ENCODE measurements around the gene TDP2.

The TDP2 gene, protein sequence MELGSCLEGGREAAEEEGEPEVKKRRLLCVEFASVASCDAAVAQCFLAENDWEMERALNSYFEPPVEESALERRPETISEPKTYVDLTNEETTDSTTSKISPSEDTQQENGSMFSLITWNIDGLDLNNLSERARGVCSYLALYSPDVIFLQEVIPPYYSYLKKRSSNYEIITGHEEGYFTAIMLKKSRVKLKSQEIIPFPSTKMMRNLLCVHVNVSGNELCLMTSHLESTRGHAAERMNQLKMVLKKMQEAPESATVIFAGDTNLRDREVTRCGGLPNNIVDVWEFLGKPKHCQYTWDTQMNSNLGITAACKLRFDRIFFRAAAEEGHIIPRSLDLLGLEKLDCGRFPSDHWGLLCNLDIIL

DNA sequence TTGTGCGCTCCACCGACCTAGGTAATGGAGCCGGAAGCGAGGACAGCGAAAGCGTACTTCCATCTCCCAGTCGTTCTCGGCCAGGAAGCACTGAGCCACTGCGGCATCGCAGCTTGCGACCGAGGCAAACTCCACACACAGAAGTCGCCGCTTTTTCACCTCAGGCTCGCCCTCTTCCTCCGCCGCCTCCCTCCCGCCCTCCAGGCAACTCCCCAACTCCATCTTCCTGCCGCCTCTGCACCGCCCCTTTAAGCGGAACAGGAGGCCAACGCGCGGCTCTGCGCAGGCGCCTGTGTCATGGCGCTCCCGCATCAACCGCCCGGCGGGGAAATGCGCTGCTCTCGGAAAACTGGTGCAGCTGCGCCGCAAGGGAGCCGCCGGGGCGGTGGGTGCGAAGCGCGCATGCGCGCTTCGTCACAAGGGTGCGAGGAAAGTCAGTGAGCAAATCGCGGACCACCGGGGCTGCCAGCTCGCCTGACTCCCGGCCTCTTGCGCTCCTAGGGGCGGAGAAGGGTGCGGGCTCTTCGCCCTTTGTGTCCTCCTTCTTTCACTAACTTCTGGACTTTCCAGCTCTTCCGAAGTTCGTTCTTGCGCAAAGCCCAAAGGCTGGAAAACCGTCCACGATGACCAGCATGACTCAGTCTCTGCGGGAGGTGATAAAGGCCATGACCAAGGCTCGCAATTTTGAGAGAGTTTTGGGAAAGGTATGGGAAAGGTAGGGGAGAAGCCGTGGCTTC, at the start of gene TDP2, which contains the start of gene ACOT13:
Gene TDP2, minus strand, starts transcription at position 259 of the 737 bp plus-strand sequence. Its CDS starts 37 bp downstream, at position 222.
Gene ACOT13, plus strand, starts transcription at position 437 of the 737 bp plus-strand sequence. Its CDS starts 187 bp downstream, at position 624.
- DNase-seq = peak; percentile 97

DNA sequence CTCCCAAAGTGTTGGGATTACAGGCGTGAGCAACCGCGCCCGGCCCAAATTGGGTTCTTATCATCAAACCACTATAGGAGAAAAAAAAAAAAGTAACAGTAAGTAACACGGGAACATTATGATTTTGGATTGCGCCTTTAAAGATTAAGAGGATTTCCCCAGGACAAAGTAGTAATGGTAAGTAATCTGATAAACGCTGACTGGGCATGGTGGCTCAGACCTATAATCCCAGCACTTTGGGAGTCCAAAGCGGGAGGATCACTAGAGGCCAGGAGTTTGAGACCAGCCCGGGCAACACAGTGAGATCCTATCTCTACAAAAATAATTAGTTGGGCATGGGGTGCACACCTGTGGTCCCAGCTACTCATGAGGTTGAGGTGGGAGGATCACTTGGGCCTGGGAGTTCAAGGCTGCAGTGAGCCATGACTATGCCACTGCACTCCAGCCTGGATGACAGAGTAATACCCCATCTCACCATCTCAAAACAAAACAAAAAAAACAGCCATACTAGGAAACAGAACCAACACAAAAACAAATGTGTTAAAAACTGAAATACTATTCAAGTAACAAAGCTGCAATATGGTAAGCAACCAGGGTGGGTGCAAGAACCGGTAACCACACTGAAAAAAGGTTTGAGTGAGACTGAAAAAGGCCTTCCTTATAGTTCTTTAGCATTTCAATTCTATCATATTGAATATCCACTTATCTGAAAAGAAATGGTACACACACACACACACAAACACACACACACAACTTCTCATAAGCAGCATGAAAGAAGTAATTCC, 44.0 kb upstream of the TDP2 start:
- DNase-seq = no peak

DNA sequence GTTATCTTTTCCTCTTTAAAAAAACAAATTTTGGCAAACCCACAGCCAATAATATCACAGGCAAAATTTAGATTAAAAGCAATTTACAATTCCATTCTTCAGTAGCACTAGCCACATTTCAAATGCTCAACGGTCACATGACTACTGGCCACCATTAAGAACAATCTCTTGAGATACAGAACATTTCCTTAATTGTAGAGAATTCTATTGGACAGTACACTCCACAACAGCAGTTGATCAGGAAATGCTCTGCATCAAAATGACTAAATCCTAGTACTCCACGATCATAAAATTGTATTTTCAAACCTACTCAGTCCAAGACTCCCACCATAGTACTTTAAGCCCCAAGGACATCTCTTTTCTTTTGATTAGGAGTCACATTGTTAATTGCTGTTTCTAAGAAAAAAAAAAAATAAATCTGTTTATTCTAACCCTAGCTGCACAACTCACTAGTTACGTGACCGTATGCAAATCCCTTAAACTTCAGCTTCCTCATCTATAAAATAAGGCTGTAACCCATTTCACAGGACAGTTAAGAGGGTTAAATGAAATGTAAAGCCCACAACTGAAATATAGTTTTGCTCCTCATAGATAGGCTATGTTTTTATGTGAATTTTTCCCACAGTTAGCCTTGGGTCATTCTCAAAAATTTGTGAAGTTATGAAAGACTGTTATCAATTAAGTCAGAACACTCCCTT, 42.5 kb upstream of the TDP2 start:
- DNase-seq = no peak

DNA sequence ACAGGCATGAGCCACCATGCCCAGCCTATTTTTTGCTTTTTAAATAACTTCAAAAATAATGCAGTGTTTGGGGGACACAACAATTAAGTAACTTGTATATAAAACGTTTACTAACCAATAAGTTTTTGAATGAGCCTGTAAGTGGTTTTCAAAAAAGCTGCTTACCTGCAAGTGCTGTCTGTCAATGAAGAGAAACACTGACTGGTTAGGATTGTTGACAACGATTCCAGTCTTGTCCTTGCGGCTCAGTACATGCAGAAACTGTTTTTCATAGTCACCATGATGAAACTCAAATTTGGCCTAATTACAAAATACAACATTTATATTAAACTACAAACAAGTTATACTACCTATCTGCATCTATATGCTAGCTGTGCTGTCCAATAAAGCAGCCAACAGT, 41.9 kb upstream of the TDP2 start:
- no peak for DNase-seq

DNA sequence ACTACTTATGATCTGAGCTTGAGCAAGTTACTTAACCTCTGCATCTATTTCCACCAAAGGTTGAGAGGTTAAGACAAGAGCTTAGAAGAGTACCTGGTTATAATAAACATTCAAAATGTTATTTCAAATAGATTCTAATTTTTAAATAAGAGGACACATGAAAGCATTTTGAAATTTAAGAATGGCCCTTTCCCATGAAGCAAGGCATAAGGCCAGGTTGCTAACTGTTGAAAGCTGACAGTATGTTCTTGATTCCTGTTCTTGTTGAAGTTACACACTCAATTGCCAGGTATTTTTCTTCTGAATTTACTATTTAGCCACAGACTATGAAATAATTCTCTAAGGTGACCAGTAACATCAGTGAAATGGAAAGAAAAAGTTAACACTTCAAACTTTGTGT, 37.8 kb upstream of the TDP2 start:
- no peak for DNase-seq

DNA sequence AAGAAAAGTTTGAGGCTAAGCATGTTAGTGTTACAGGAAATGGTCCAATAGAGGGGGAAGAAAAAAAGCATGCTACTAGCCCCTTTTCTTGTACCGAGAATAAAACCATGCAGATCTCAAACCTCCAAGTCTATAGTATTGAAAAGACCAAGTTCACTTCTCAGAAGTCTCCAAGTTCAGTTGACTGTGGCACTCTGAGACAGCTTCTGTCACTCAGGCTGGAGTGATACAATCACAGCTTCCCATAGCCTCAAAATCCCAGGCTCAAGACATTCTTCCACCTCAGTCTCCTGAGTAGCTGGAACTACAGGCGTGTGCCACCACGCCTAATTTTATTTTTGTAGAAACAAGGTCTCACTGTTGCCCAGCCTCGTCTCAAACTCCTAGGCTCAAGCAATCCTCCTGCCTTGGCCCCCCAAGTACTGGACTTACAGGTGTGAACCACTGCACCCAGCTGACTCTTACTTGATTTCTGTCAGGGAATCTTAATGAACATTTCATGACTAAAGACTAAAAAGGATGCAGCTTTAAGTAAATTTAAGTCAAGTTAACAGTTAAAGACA, 36.1 kb upstream of the TDP2 start:
- no peak for DNase-seq

DNA sequence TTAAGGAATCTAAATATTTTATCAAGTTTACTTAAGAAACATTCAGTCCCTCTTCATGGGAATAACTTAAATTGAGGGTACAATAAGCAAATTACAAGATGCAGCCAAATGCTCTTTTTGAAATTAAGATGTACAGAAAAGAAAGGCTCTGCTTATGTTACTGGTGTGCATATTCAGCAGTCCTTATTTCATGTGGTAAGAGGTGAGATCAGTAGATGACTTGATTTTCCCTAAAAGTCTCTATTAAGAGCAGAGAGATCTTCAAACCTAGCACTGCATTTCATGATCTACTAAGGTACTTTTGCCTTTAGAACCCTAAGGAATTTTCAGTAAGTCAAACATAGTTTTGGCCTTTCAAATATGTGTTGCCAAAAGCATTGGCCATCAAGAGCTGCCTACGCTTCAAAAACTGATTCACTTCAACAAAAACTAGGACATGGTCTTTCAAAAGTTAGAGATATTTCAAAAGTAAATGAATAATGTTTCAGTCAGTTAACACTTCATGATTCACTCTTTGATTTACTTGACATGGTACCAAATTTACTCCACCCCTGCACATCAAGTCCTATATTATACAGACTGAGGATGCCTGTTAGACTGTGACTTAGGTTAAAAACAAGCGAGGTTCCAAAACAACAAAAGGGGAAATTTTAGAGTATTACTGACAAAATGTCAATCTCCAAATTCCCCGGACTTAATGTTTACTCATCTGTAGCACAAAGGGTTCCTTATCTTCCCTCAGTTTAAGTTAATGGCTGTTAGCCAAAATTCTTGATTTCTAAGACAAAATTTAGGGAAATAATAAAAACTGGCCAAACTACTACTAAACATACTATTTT, 33.0 kb upstream of the TDP2 start:
- DNase-seq = no peak

DNA sequence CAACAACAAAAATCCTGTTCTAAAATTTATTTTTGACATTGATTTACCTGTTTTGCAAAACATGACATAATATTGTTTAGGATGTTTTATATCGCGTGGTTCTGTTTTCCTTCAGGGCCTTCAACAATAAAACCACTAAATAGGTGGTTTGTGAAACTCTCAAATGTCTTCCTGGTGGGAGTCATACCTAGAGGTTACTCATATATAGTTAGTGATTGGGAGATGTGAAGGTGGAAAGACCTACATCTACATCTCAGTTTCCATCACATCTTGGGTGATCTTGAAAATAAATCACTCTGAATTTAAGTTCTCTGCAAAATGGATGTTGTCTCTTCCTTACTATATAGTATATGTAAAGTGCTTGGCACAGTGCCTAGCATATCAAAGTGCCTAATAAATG, 29.4 kb upstream of the TDP2 start:
- no peak for DNase-seq

DNA sequence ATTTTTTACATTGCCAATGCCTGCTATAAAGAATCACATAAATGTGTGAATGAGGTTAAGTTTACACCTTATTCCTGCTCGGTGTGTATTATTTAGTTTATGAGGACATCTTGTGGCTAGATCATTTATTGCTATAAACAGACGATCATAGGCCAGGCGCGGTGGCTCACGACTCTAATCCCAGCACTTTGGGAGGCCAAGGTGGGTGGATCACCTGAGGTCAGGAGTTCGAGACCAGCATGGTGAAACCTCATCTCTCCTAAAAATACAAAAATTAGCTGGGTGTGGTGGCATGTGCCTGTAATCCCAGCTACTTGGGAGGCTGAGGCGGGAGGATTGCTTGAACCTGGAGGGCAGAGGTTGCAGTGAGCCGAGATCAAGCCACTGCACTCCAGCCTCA, 28.9 kb upstream of the TDP2 start:
- peak; percentile 47 for DNase-seq

DNA sequence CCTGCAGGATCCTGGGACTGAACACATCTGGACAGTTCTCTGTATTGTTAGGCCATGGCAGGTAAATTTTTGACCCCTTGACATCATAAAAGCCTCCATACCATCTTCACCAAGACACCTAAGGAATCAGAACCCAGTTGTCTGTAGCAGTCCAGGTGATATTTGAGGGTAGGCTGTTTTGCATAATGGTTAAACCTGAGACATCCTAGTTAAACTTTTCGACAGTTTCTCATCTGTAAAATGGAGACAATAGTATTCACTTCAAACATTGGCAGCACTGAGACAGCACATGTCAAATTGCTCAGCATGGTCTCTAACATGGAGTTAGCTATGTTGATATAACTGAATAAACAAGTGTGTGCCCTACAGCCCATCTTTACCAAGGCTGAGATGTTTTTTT, 27.5 kb upstream of the TDP2 start:
- DNase-seq = no peak

DNA sequence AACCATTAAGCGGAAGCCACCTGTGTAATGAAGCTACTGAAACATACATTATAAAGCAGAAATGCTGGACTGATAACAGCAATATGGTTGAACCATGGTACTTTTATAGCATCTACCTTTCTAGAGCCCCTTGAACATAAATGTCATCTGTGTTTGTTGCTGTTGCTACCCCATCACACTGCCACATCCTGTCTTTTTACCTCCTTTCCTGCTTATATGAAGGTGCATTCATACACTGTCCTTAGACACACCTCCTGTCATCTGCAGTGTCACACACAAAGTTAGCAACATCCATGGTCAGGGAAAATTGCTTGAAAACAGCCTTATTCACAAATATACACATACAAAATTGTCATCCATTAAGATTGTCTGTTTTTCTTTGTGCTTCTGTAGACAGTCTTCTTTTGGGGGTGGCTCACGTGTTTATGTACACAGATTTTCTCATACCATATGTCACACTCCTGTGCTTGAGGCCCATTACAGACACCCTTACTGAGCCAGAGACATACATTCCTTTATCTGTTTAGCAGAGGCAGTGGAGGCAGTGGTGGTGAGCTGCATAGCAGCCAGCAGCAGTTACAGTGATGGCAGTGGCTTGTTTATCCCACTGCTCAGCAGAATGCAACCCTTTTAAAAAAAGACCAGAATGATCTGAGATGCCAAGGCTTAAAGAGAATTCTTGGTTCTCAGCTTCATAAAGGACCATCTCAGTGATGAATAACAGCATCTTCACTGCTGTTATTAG, 26.3 kb upstream of the TDP2 start:
- DNase-seq = no peak

DNA sequence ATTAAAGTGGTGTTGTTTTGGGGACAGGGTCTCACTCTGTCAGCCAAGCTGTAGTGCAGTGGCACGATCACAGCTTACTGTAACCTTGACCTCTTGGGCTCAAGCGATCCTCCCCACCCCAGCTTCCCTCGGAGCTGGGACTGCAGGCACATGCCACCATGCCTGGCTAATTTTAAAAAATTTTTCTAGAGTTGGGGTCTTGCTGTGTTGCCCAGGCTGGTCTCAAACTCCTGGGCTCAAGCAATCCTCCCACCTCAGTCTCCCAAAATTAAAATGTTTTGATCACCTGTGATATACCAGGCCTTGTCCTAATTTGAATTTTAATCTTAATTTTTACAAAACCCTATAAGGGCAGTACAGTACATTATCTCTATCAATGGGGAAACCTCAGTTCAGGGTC, 25.7 kb upstream of the TDP2 start:
- DNase-seq = no peak

DNA sequence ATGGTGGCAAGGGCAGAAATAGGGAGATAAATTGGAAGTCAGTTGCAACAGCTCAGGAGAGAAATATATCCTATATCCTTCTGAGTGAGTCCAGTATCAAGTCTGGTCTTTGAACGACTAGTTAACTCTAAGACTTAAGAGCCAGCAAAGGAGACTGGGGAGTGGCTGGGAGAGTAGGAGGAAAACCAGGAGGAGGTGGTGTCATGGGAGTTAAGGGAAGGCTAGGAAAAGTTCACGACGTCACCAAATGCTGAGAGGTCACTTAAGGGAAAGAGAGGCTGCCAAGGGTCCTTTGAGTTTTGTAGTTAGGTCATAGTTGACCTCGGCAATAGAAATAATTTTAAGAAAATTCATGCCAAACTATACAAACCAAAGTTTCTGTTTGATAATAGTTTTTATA, 25.3 kb upstream of the TDP2 start:
- no peak for DNase-seq

DNA sequence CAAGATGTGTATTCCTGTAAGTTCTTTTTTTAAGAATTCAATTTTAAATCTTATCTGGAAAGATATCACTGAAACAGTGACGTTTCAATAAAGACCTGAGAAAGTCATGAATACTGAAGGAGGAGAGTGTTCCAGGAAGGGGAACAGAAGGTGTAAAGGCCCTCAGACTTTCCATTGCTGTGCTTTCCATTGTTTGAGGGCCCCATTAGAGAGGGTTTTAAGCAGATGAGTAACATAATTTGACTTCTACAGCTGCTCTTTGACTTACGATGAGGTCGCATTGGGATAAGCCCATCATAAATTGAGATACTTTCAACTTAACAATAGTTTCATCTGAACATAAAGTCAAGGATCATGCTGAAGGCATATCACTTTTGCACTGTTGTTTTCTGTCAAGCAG, 24.9 kb upstream of the TDP2 start:
- DNase-seq = no peak

DNA sequence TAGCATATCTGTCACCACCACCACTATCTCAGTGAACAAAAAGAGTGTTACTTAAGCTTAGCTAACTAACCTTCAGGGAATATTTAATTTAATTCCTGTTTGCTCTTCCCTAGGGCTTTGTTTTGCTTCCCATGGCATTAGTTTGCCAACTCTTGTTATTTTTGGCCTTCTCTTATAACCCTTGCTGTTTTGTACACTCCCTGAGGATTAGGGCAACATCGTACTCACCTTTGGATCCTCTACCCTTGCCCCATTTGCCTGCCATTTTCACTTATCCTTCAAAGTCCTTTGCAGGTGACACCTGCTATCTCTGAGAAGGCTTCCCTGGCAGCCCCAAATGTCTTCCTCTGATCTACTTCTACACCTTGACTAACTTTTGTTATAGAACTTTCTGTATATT, 23.9 kb upstream of the TDP2 start:
- no peak for DNase-seq

DNA sequence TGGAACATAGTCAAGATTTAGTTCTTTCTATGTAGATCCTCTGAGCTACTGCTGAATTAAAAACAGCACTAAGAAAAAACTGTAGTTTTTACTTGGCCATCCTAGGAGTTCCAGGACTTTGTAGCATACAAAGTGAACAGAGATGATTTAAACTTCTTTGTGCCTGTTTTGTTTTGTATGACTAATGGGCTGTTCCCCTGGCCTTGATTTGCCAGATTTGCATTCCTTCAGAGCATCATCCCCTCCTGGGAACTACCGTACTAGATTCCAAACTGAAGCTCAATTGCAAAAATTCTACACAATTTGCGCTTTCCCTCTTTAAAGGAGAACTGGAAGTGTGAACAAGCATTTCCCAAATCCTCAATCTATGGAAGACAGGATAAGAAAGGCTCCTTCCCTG, 23.3 kb upstream of the TDP2 start:
- no peak for DNase-seq

DNA sequence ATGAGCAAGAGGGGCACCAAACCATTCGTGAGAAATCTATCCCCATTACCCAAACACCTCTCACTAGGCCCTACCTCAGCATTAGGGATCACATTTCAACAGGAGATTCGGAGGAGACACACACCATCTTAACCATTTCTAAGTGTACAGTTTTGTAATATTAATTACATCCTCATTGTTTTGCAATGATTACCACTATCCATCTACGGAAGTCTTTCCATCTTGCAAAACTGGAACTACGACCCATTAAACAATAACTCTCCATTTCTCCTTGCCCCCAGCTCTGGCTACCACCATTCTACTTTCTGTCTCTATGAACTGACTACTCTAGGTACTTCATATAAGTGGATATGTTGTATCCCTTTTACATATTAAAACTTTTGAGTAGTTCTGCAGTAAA, 20.2 kb upstream of the TDP2 start:
- no peak for DNase-seq

DNA sequence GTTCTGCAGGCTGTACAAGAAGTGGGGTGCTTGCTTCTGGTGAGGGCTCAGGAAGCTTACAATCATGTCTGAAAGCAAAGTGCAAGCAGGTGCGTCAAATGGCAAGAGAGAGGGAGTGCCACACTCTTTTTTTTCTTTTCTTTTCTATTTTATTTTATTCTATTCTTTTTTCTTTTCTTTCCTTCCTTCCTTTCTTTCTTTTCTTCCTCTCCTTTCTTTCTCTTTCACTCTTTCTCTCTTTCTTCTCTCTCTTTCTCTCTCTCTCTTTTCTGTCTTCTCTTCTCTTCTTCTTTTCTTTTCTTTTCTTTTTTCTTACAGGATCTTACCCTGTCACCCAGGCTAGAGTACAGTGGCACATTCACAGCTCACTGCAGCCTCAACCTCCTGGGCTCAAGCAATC, 19.7 kb upstream of the TDP2 start:
- DNase-seq = no peak

DNA sequence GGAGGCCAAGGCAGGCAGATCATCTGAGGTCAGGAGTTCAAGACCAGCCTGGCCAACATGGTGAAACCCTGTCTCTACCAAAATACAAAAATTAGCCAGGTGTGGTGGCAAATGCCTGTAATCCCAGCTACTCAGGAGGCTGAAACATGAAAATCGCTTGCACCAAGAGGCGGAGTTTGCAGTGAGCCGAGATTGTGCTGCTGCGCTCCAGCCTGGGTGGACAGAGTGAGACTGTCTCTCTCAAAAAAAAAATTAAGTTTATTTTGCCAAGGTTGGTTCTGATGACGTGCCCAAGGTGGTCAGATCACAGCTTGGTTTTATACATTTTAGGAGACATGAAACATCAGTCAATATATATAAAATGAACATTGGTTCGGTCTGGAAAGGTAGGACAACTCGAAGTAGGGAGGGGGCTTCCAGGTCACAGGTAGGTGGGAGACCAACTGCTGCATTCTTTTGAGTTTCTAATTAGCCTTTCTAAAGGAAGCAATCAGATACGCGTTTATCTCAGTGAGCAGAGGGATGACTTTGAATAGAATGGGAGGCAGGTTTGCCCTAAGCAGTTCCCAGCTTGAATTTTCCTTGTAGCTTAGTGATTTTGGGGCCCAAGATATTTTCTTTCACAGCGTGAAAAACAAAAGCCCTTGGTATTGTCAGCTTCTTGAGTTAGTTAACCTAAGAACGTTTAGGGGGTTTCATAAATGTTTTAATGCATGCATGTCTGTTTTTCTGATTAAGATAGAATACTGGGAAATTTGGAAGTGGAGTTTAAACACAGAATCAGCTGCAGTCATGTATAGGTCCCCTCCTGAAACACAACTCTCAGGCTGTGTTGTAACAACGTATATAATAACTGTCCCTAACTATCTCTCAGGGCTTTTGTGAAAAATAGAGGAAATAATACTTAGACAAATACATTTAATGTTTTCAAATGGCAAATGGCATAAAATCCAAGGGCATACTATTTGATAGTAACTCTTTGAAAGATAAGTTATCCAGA, 16.9 kb upstream of the TDP2 start:
- DNase-seq = no peak

DNA sequence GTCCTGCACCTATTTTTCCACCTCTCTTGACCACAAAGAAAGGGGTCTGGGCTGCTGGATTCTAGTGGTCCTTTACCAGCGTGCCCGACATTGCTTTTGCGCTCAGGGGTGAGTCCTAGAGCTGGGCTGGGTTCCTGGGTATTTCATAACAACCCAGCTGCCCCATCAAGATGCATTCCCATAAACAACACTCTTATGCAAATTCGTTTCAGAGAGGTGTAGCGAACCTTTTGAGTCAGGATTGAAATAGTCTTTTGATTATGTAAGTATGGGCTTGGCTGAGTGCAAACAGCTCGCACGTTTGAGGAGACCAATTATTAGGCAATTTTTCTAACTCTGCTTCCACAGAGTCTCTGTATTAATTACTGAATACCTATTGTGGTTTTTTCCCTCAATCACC, 13.9 kb upstream of the TDP2 start:
- no peak for DNase-seq

Data from stimulated activated CD4-positive, alpha-beta T cell treated with anti-CD3 and anti-CD28 coated beads, Interleukin-15, amount 100 ng/mL, for 24 hours (primary cell).